Bronchial epithelial cell (primary cell): Measurements from ENCODE around the gene NLRC3. TPM values are rescaled to one million over a fixed set of nuclear protein-coding genes. Genes with fewer than 3 reads are reported as not detected.

Experiments
- DNase-seq: peaks from one replicate; pipeline ENCODE4 v3.0.0-alpha.2; 2010; ENCODE audit warnings: low read depth
- FAIRE-seq: peaks from 2 replicates; lab custom pipeline; 2011; peaks lifted over from hg19 to GRCh38; lab: Jason Lieb, UNC
- H3K27me3 ChIP-seq: 2 replicates; pipeline ENCODE4 v1.5.1; 2011; ENCODE audit warnings: low read length; ENCODE audit not compliant: control insufficient read depth, insufficient read depth
- H3K36me3 ChIP-seq: 2 replicates; pipeline ENCODE4 v1.5.1; 2011; ENCODE audit warnings: low read length; ENCODE audit not compliant: control insufficient read depth, insufficient read depth
- H3K4me3 ChIP-seq: 2 replicates; pipeline ENCODE4 v1.5.1; 2011; ENCODE audit warnings: mild to moderate bottlenecking, low read depth, low read length, control low read depth
- CTCF ChIP-seq: IDR thresholded peaks from 2 replicates; pipeline ENCODE4 v1.5.1; 2011; ENCODE audit warnings: mild to moderate bottlenecking, moderate library complexity, low read length, control low read depth, inconsistent platforms; ENCODE audit not compliant: insufficient read depth, severe bottlenecking
- total RNA-seq: library from RNA; depleted of rRNA; stranded (reverse); fragments of >200 nt; gene quantifications from 2 replicates; pipeline ENCODE4 v1.2.1, GENCODE V29; 2014

The NLRC3 gene
- total RNA-seq, 1 donor from 2014 or later: not detected

GRCh38 chr16:3608069-3608468 lies 30.9 kb upstream of the NLRC3 start:
- Histone ChIP-seq H3K36me3 (no peaks in the 10 kb centered on the region), H3K4me3 (no peak overlapping the region), H3K27me3 (no peaks in the 10 kb centered on the region)
- DNase-seq (no peak), FAIRE-seq (no peak)
- no peak for TF ChIP-seq CTCF

- H3K36me3 ChIP-seq: no peaks in the 10 kb centered on the region
- DNase-seq (no peak), FAIRE-seq (no peak)
- H3K27me3 ChIP-seq: no peaks in the 10 kb centered on the region
- H3K4me3 ChIP-seq: no peak overlapping the region
- no peak for TF ChIP-seq CTCF
Measured at GRCh38 chr16:3607634-3608033, 30.4 kb upstream of the NLRC3 start.

GRCh38 chr16:3607161-3607560 lies 30.0 kb upstream of the NLRC3 start:
- TF ChIP-seq CTCF: no peak
- no peak for FAIRE-seq
- DNase-seq: no peak
- H3K4me3 ChIP-seq: no peak overlapping the region
- no peaks in the 10 kb centered on the region for H3K27me3 ChIP-seq
- H3K36me3 ChIP-seq: no peaks in the 10 kb centered on the region

GRCh38 chr16:3606441-3606840 lies 29.2 kb upstream of the NLRC3 start:
- TF ChIP-seq CTCF: no peak
- FAIRE-seq (no peak), DNase-seq (no peak)
- Histone ChIP-seq H3K36me3 (no peaks in the 10 kb centered on the region), H3K4me3 (no peak overlapping the region), H3K27me3 (no peaks in the 10 kb centered on the region)

GRCh38 chr16:3602320-3602653 lies 25.1 kb upstream of the NLRC3 start:
- peaks cover 1% of the 10 kb centered on the region for H3K36me3 ChIP-seq
- DNase-seq (no peak), FAIRE-seq (no peak)
- TF ChIP-seq CTCF: no peak
- H3K27me3 ChIP-seq: no peaks in the 10 kb centered on the region
- no peak overlapping the region for H3K4me3 ChIP-seq

GRCh38 chr16:3601614-3602319 lies 24.6 kb upstream of the NLRC3 start:
- Histone ChIP-seq H3K4me3 (no peak overlapping the region), H3K36me3 (peaks cover 1% of the 10 kb centered on the region), H3K27me3 (no peaks in the 10 kb centered on the region)
- DNase-seq: no peak
- no peak for FAIRE-seq
- TF ChIP-seq CTCF: no peak
